HepG2 (cell line): Measurements from ENCODE around the gene TOP3B. TPM values are rescaled to one million over a fixed set of nuclear protein-coding genes. Genes with fewer than 3 reads are reported as not detected.

Source experiments
- AHR ChIP-seq: IDR thresholded peaks from 2 replicates; pipeline ENCODE4 v1.6.1; 2018; ENCODE audit warnings: missing genetic modification reagents, missing compliant biosample characterization
- ASH2L ChIP-seq: fragments of 300-600, 200-600 bp; sonication (generic); IDR thresholded peaks from 2 replicates; pipeline ENCODE4 v1.7.0; 2017; ENCODE audit warnings: low read depth, mild to moderate bottlenecking, moderate library complexity, mixed read lengths, low read length; ENCODE audit not compliant: insufficient read length
- CERS6 ChIP-seq: sonication (generic); formaldehyde crosslinking; IDR thresholded peaks from 2 replicates; pipeline ENCODE4 v1.5.0; 2020; ENCODE audit warnings: missing genetic modification reagents
- GMEB1 ChIP-seq: sonication (generic); formaldehyde crosslinking; IDR thresholded peaks from 2 replicates; pipeline ENCODE4 v1.5.1; 2020; ENCODE audit warnings: missing genetic modification reagents, mild to moderate bottlenecking, borderline replicate concordance
- TCF7 ChIP-seq: sonication (generic); IDR thresholded peaks from 2 replicates; pipeline ENCODE4 v1.6.1; 2016; ENCODE audit warnings: antibody characterized with exemption, low read depth
- ZNF451 ChIP-seq: sonication (generic); formaldehyde crosslinking; IDR thresholded peaks from 2 replicates; pipeline ENCODE4 v1.5.0; 2020; ENCODE audit warnings: mild to moderate bottlenecking, missing genetic modification reagents
- ZNF546 ChIP-seq: sonication (generic); formaldehyde crosslinking; conservative IDR thresholded peaks from 2 replicates; pipeline ENCODE4 v1.8.1; 2023; ENCODE audit warnings: mild to moderate bottlenecking, missing genetic modification reagents
- polyA plus RNA-seq, 8 experiments: library from polyadenylated mRNA; depleted of rRNA in 3 of 8; stranded (reverse) in 7 of 8; unstranded in 1 of 8; fragments of >200 nt; fragmentation: Illumina TruSeq in 4 of 8; extraction: Trizol in 4 of 8; gene quantifications; 2 replicates each; pipeline versions ENCODE4 v1.2.1 to v1.2.3, GENCODE V29; 2011 to 2016; ENCODE audit warnings: low read depth in 4 of 8, missing spikeins in 1 of 8, mixed read lengths in 1 of 8; ENCODE audit not compliant: insufficient read depth in 1 of 8
- total RNA-seq, 5 experiments: library from RNA; depleted of rRNA; stranded (reverse); fragments of >200 nt; fragmentation: Illumina TruSeq; extraction: Trizol; gene quantifications; 2 replicates each; pipeline ENCODE4 v1.2.3, GENCODE V29; 2016; ENCODE audit warnings: low read depth in 1 of 5
- TF ChIP-seq, protein P1 (sequence below): sonication (generic); formaldehyde crosslinking; IDR thresholded peaks from 2 replicates; pipeline ENCODE4 v1.4.0; 2020; ENCODE audit warnings: missing genetic modification reagents, mild to moderate bottlenecking, borderline replicate concordance
- TF ChIP-seq, protein P2 (sequence below): sonication (generic); formaldehyde crosslinking; IDR thresholded peaks from 2 replicates; pipeline ENCODE4 v1.4.0; 2020; ENCODE audit warnings: mild to moderate bottlenecking, missing genetic modification reagents
- TF ChIP-seq, protein P3 (sequence below): sonication (generic); formaldehyde crosslinking; IDR thresholded peaks from 2 replicates; pipeline ENCODE4 v1.4.0; 2020; ENCODE audit warnings: missing genetic modification reagents, mild to moderate bottlenecking, borderline replicate concordance

TOP3B gene
- total and polyA plus RNA-seq, 2 of the 13 experiments (the other 11 are each of a cell fraction or from before 2014, with no cell fraction given) = 28.5 to 29.7 TPM

- TF ChIP-seq, protein P1, sequence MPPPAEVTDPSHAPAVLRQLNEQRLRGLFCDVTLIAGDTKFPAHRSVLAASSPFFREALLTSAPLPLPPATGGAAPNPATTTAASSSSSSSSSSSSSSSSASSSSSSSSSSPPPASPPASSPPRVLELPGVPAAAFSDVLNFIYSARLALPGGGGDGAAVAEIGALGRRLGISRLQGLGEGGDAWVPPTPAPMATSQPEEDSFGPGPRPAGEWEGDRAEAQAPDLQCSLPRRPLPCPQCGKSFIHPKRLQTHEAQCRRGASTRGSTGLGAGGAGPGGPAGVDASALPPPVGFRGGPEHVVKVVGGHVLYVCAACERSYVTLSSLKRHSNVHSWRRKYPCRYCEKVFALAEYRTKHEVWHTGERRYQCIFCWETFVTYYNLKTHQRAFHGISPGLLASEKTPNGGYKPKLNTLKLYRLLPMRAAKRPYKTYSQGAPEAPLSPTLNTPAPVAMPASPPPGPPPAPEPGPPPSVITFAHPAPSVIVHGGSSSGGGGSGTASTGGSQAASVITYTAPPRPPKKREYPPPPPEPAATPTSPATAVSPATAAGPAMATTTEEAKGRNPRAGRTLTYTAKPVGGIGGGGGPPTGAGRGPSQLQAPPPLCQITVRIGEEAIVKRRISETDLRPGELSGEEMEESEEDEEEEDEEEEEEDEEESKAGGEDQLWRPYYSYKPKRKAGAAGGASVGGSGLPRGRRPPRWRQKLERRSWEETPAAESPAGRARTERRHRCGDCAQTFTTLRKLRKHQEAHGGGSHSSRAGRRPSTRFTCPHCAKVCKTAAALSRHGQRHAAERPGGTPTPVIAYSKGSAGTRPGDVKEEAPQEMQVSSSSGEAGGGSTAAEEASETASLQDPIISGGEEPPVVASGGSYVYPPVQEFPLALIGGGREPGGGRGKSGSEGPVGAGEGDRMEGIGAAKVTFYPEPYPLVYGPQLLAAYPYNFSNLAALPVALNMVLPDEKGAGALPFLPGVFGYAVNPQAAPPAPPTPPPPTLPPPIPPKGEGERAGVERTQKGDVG = no peak
- TF ChIP-seq, protein P2, sequence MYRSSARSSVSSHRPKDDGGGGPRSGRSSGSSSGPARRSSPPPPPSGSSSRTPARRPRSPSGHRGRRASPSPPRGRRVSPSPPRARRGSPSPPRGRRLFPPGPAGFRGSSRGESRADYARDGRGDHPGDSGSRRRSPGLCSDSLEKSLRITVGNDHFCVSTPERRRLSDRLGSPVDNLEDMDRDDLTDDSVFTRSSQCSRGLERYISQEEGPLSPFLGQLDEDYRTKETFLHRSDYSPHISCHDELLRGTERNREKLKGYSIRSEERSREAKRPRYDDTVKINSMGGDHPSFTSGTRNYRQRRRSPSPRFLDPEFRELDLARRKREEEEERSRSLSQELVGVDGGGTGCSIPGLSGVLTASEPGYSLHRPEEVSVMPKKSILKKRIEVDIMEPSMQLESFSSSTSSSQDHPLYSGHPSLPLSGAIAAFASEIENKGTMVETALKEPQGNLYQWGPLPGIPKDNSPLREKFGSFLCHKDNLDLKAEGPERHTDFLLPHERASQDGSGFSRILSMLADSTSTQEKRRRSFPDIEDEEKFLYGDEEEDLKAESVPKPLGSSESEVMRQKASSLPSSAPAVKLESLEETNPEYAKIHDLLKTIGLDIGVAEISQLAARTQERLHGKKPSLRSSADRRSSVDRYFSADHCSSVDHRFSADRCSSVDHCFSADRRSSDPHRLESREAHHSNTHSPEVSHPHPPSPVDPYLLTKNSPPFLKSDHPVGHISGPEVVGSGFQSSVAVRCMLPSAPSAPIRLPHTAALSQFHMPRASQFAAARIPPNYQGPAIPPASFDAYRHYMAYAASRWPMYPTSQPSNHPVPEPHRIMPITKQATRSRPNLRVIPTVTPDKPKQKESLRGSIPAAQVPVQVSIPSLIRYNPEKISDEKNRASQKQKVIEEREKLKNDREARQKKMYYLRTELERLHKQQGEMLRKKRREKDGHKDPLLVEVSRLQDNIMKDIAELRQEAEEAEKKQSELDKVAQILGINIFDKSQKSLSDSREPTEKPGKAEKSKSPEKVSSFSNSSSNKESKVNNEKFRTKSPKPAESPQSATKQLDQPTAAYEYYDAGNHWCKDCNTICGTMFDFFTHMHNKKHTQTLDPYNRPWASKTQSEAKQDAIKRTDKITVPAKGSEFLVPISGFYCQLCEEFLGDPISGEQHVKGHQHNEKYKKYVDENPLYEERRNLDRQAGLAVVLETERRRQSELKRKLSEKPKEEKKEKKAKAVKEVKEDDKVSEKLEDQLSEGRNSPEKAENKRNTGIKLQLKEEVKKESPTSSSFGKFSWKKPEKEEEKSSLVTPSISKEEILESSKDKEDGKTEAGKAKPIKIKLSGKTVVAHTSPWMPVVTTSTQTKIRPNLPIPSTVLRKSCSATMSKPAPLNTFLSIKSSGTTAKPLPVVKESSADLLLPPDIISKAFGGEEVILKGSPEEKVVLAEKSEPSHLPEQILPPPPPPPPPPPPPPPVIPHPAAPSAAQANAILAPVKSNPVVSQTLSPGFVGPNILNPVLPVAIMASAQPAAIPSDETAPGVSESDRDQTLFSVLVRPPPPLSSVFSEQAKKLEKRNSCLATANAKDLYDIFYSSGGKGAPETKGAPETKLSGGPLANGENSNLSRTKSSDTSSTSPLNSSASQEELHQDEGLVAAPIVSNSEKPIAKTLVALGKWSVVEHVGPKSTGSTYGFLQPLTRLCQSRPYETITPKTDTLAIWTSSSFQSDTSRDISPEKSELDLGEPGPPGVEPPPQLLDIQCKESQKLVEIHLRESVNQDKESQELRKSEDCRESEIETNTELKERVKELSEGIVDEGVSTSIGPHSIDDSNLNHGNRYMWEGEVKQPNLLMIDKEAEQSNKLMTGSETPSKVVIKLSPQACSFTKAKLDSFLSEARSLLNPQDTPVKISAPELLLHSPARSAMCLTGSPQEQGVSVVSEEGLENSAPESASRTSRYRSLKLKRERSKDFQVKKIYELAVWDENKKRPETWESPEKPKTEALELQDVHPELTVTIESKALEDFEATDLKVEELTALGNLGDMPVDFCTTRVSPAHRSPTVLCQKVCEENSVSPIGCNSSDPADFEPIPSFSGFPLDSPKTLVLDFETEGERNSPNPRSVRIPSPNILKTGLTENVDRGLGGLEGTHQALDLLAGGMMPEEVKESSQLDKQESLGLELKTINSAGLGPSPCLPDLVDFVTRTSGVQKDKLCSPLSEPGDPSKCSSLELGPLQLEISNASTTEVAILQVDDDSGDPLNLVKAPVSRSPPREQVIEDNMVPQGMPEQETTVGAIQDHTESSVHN (CRISPR knock-in tag) = peak; percentile 64; the same call in 1 of the 2 replicates
- TF ChIP-seq, protein P3, sequence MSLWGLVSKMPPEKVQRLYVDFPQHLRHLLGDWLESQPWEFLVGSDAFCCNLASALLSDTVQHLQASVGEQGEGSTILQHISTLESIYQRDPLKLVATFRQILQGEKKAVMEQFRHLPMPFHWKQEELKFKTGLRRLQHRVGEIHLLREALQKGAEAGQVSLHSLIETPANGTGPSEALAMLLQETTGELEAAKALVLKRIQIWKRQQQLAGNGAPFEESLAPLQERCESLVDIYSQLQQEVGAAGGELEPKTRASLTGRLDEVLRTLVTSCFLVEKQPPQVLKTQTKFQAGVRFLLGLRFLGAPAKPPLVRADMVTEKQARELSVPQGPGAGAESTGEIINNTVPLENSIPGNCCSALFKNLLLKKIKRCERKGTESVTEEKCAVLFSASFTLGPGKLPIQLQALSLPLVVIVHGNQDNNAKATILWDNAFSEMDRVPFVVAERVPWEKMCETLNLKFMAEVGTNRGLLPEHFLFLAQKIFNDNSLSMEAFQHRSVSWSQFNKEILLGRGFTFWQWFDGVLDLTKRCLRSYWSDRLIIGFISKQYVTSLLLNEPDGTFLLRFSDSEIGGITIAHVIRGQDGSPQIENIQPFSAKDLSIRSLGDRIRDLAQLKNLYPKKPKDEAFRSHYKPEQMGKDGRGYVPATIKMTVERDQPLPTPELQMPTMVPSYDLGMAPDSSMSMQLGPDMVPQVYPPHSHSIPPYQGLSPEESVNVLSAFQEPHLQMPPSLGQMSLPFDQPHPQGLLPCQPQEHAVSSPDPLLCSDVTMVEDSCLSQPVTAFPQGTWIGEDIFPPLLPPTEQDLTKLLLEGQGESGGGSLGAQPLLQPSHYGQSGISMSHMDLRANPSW = no peak; the same call in 1 of the 2 replicates
- TF ChIP-seq ASH2L (peak; percentile 91), CERS6 (CRISPR knock-in tag) (no peak), AHR (peak; percentile 95), ZNF546 (CRISPR knock-in tag) (peak; percentile 74; the same call in 1 of the 2 replicates), ZNF451 (CRISPR knock-in tag) (peak; percentile 69; the same call in 1 of the 2 replicates), GMEB1 (peak; percentile 77; the same call in 1 of the 2 replicates), TCF7 (no peak)
Measured at GRCh38 chr22:21982338-21982965, at the start of gene TOP3B (continued).
